ENCODE measurements around the gene SUCLG1.

The SUCLG1 gene

GRCh38 chr2:84483320-84483719 is 24.2 kb upstream of the SUCLG1 start:
- Histone ChIP-seq H3K9me3 (ENCODE audit: insufficient read depth, low read length) (no peaks in the 10 kb centered on the region), H3K79me2 (ENCODE audit: low read length) (no peaks in the 10 kb centered on the region), H3K27me3 (ENCODE audit: low read depth, low read length) (no peaks in the 10 kb centered on the region), H3K4me3 (ENCODE audit: low read length) (no peak overlapping the region), H4K20me1 (ENCODE audit: insufficient read depth, low read length) (no peaks in the 10 kb centered on the region), H3K4me1 (ENCODE audit: low read length) (no peaks in the 10 kb centered on the region), H3K4me2 (ENCODE audit: low read length) (no peak overlapping the region), H3K27ac (ENCODE audit: low read length) (no peak overlapping the region), H3K36me3 (replicated peaks; ENCODE audit: low read depth, low read length) (no peaks in the 10 kb centered on the region), H3K9ac (ENCODE audit: low read length) (no peak overlapping the region), H2AFZ (ENCODE audit: low read depth, low read length) (no peak overlapping the region)
- TF ChIP-seq EZH2phosphoT487 (IDR thresholded peaks at IDR 0.05; ENCODE audit: low read depth) (no peak), CTCF (IDR thresholded peaks at IDR 0.05; ENCODE audit: low read depth, low read length) (no peak)

DNA sequence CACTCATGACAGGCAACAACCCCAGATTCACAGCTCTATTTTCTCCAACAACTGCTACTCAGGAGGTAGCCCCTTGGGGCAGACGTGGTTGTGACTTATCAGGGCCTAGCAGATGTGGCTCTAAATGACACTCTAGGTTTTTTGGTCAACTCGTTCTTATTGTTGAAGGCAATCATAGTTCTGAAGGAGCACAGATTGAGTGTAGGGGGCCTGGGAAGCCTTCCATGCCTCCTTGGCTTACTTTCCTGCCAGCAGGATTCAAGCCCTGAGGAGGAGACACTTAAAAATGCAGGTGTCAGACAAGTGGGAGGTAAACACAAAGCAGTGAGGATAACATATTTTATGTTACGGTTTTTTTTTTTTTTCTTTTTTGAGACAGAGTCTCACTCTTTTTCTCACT is 23.5 kb upstream of the SUCLG1 start:
- no peaks in the 10 kb centered on the region for H3K79me2 ChIP-seq (ENCODE audit: low read length)
- no peak overlapping the region for H3K4me2 ChIP-seq (ENCODE audit: low read length)
- no peak overlapping the region for H3K4me3 ChIP-seq (ENCODE audit: low read length)
- no peaks in the 10 kb centered on the region for H3K27me3 ChIP-seq (ENCODE audit: low read depth, low read length)
- no peak overlapping the region for H3K27ac ChIP-seq (ENCODE audit: low read length)
- TF ChIP-seq EZH2phosphoT487 (IDR thresholded peaks at IDR 0.05; ENCODE audit: low read depth) (no peak), CTCF (IDR thresholded peaks at IDR 0.05; ENCODE audit: low read depth, low read length) (no peak)
- H3K4me1 ChIP-seq (ENCODE audit: low read length), result no peaks in the 10 kb centered on the region
- no peaks in the 10 kb centered on the region for H3K9me3 ChIP-seq (ENCODE audit: insufficient read depth, low read length)
- H2AFZ ChIP-seq (ENCODE audit: low read depth, low read length), result no peak overlapping the region
- H3K9ac ChIP-seq (ENCODE audit: low read length), result no peak overlapping the region
- H3K36me3 ChIP-seq (replicated peaks; ENCODE audit: low read depth, low read length), result no peaks in the 10 kb centered on the region
- no peaks in the 10 kb centered on the region for H4K20me1 ChIP-seq (ENCODE audit: insufficient read depth, low read length)

- no peaks in the 10 kb centered on the region for H3K27me3 ChIP-seq (ENCODE audit: low read depth, low read length)
- H3K4me1 ChIP-seq (ENCODE audit: low read length), result no peaks in the 10 kb centered on the region
- no peaks in the 10 kb centered on the region for H3K36me3 ChIP-seq (replicated peaks; ENCODE audit: low read depth, low read length)
- no peak overlapping the region for H2AFZ ChIP-seq (ENCODE audit: low read depth, low read length)
- H3K9me3 ChIP-seq (ENCODE audit: insufficient read depth, low read length), result 0 out of 2 replicates have a peak, but pooled peaks cover 1% of the 10 kb centered on the region
- H4K20me1 ChIP-seq (ENCODE audit: insufficient read depth, low read length), result no peaks in the 10 kb centered on the region
- no peak overlapping the region for H3K9ac ChIP-seq (ENCODE audit: low read length)
- no peak overlapping the region for H3K4me2 ChIP-seq (ENCODE audit: low read length)
- H3K27ac ChIP-seq (ENCODE audit: low read length), result no peak overlapping the region
- H3K4me3 ChIP-seq (ENCODE audit: low read length), result no peak overlapping the region
- no peaks in the 10 kb centered on the region for H3K79me2 ChIP-seq (ENCODE audit: low read length)
- TF ChIP-seq EZH2phosphoT487 (IDR thresholded peaks at IDR 0.05; ENCODE audit: low read depth), result no peak
Observed at GRCh38 chr2:84481702-84482101, 22.6 kb upstream of the SUCLG1 start.

- no peak for TF ChIP-seq CTCF (IDR thresholded peaks at IDR 0.05; ENCODE audit: low read depth, low read length)
- no peak for TF ChIP-seq EZH2phosphoT487 (IDR thresholded peaks at IDR 0.05; ENCODE audit: low read depth)
Observed at GRCh38 chr2:84478867-84479266, 19.8 kb upstream of the SUCLG1 start.

DNA sequence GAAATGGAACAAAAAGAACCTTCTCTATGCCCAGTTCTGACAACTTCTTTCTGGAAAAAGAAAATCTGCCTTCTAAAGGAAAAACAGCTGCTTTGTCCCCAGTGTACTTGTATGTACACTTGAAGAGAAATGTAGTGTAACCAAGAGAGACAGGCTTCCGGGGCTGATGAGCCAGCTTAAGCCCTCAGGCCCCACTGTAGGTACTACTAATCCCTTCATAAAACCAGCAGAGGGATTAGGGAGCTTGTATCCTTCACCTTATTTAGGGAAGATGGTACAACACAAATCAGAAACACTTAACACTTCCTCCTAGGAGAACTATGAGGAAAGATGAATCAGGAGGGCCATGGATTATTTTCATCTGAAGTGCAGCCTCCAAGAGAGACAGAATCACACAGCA is 18.8 kb upstream of the SUCLG1 start:
- Histone ChIP-seq H3K27ac (ENCODE audit: low read length) (no peak overlapping the region), H3K4me3 (ENCODE audit: low read length) (no peak overlapping the region), H3K4me1 (ENCODE audit: low read length) (no peaks in the 10 kb centered on the region), H3K36me3 (replicated peaks; ENCODE audit: low read depth, low read length) (no peaks in the 10 kb centered on the region), H3K4me2 (ENCODE audit: low read length) (no peak overlapping the region), H3K9me3 (ENCODE audit: insufficient read depth, low read length) (0 out of 2 replicates have a peak, but pooled peaks cover 6% of the 10 kb centered on the region), H3K9ac (ENCODE audit: low read length) (no peak overlapping the region), H3K27me3 (ENCODE audit: low read depth, low read length) (no peaks in the 10 kb centered on the region), H3K79me2 (ENCODE audit: low read length) (no peaks in the 10 kb centered on the region), H4K20me1 (ENCODE audit: insufficient read depth, low read length) (no peaks in the 10 kb centered on the region), H2AFZ (ENCODE audit: low read depth, low read length) (no peak overlapping the region)
- TF ChIP-seq CTCF (IDR thresholded peaks at IDR 0.05; ENCODE audit: low read depth, low read length), result no peak
- TF ChIP-seq EZH2phosphoT487 (IDR thresholded peaks at IDR 0.05; ENCODE audit: low read depth), result no peak

More at GRCh38 chr2:84478867-84479266, 19.8 kb upstream of the SUCLG1 start:
- no peaks in the 10 kb centered on the region for H3K36me3 ChIP-seq (replicated peaks; ENCODE audit: low read depth, low read length)
- no peak overlapping the region for H3K4me2 ChIP-seq (ENCODE audit: low read length)
- H3K79me2 ChIP-seq (ENCODE audit: low read length), result no peaks in the 10 kb centered on the region
- H2AFZ ChIP-seq (ENCODE audit: low read depth, low read length), result no peak overlapping the region
- H3K27me3 ChIP-seq (ENCODE audit: low read depth, low read length), result no peaks in the 10 kb centered on the region
- 0 out of 2 replicates have a peak, but pooled peaks cover 6% of the 10 kb centered on the region for H3K9me3 ChIP-seq (ENCODE audit: insufficient read depth, low read length)
- H3K27ac ChIP-seq (ENCODE audit: low read length), result no peak overlapping the region
- H3K9ac ChIP-seq (ENCODE audit: low read length), result no peak overlapping the region
- no peaks in the 10 kb centered on the region for H3K4me1 ChIP-seq (ENCODE audit: low read length)
- H4K20me1 ChIP-seq (ENCODE audit: insufficient read depth, low read length), result no peaks in the 10 kb centered on the region
- H3K4me3 ChIP-seq (ENCODE audit: low read length), result no peak overlapping the region
